IPS-18c (cell line): ENCODE data around the gene PGAP2.

Experiments used
- H3K4me3 ChIP-seq: 2 replicates; pipeline ENCODE4 v1.7.0; 2013; ENCODE audit warnings: low read depth, mild to moderate bottlenecking, low read length, moderate library complexity; ENCODE audit not compliant: insufficient read depth
- H3K9me3 ChIP-seq: one replicate; pipeline ENCODE4 v1.6.1; 2013; ENCODE audit warnings: mild to moderate bottlenecking, low read length, moderate library complexity; ENCODE audit not compliant: control insufficient read depth, insufficient read depth

PGAP2 gene

DNA sequence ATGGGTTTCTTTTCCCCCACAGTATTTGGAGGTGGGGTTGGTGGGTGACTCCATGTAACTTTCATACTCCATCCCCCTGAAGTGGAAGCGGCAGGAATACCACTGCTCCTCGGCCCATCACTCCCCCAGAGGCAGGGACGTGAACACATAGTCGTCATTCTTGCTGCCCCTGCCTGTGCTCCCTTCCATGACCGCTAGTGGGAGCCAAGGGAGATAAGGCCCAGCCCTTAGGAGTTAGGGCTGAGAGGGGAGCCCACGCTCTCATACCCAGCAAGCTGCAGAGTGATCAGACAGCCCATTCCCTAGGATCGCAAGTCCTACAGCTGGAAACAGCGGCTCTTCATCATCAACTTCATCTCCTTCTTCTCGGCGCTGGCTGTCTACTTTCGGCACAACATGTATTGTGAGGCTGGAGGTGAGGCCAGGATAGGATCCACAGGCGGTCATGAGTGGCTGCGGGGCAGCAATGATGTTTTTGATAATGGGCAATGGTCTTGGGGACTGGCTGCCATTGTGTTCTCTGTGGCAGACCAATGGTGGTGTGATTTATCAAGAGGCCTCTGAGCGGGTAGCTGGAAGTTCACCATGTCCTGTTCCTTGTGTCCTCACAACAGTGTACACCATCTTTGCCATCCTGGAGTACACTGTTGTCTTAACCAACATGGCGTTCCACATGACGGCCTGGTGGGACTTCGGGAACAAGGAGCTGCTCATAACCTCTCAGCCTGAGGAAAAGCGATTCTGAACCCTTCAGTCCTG, 16.5 kb downstream of the PGAP2 start:
- H3K9me3 ChIP-seq: no peaks in the 10 kb centered on the region
- H3K4me3 ChIP-seq: no peak overlapping the region

- no peak overlapping the region for H3K4me3 ChIP-seq
These were observed 17.3 kb downstream of the PGAP2 start for GRCh38 chr11:3825473-3826154.

DNA sequence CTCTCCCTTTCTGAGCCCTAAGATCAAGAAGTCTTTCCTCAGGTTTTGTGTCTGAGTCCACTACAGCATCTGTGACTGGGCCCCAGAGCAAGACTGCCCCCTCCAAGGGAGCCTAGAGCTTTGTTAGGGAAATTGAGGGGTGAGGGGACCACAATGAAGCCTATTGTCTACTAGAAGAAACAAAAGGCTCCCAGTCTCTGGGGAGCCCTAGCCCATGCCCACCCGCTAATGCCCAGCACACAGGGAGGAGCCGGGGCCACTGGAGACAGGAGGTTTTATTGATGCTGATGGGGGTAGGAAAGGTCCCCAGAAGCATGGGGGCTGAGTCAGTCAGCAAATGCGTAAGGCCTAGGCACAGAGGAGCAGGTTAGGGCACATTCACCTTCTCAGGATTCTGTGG, 18.4 kb downstream of the PGAP2 start:
- Histone ChIP-seq H3K4me3 (0 out of 2 replicates have a peak overlapping the region, but pooled peaks have one; percentile 3), H3K9me3 (no peaks in the 10 kb centered on the region)

More at GRCh38 chr11:3825473-3826154, 17.3 kb downstream of the PGAP2 start:
- H3K9me3 ChIP-seq: no peaks in the 10 kb centered on the region

DNA sequence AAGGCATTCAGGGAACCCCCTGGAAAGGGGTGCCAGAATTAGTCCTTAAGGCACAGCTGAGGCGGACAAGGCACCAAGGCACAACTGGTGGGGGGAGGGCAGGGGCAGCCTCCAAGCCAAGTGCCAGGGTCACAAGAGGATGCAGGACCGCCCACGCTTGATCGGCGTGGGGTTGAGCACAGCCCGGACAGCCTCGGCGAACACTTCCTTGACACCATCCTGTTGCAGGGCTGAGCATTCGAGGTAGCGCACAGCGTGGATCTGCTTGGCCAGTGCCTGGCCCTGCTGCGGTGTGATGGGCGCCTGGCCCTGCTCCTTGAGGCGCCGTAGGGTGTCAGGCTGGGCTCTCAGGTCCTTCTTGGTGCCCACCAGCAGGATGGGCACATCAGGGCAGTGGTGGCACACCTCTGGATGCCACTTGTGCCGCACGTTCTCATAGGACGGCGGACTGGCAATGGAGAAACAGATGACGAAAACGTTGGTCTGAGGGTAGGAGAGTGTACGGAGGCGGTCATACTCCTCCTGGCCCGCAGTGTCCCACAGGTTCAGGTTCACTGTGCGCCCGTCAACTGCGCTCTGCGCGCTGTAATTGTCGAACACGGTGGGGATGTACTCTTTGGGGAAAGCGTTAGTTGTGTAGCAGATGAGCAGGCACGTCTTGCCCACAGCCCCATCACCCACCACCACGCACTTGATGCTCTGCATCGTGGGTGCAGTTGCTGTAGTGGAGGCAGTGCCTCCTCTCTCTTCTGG, 19.2 kb downstream of the PGAP2 start:
- Histone ChIP-seq H3K9me3 (no peaks in the 10 kb centered on the region), H3K4me3 (no peak overlapping the region)

GRCh38 chr11:3830088-3830487, 21.7 kb downstream of the PGAP2 start:
- Histone ChIP-seq H3K4me3 (no peak overlapping the region), H3K9me3 (no peaks in the 10 kb centered on the region)

DNA sequence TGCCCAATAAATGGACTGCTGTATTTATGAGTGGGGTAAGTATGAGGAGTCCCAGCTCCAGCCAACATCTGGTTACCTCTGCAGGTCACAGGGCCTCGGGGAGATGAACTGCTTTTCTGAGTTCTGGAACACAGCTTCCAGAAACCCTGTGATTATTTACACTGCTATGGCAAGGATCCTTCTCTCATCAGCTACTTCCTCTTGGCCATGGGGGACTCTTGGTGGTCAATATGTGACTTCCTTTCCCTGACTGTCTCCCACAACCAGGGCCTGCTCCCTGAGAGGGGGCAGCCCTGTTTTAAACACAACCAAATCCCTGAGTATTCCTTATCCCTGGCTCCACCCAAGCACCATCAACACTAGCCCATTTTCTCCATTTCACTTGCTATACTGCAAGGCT, 22.4 kb downstream of the PGAP2 start:
- Histone ChIP-seq H3K4me3 (no peak overlapping the region), H3K9me3 (no peaks in the 10 kb centered on the region)

- Histone ChIP-seq H3K9me3 (no peaks in the 10 kb centered on the region), H3K4me3 (no peak overlapping the region)
These were observed 23.2 kb downstream of the PGAP2 start for GRCh38 chr11:3831378-3832239.

DNA sequence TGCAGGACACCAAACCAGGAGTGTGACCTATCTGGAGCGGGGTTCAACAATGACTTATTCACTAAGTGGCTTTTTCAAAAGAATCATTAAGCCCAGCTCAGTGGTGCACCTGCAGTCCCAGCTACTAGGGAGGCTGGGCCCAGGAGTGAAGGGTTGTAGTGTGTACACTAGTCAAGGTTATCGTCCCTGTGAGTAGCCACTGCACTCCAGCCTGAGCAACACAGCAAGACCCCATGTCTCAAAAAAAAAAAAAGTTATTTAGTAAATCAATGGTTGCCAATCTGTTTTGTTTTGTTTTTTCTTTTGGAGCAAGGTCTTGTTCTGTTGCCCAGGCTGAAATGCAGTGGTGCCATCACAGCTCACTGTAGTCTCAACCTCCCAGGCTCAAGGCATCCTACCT, 24.5 kb downstream of the PGAP2 start:
- H3K9me3 ChIP-seq: no peaks in the 10 kb centered on the region
- H3K4me3 ChIP-seq: no peak overlapping the region

- no peaks in the 10 kb centered on the region for H3K9me3 ChIP-seq
- no peak overlapping the region for H3K4me3 ChIP-seq
These were observed 25.1 kb downstream of the PGAP2 start for GRCh38 chr11:3833449-3833848.

DNA sequence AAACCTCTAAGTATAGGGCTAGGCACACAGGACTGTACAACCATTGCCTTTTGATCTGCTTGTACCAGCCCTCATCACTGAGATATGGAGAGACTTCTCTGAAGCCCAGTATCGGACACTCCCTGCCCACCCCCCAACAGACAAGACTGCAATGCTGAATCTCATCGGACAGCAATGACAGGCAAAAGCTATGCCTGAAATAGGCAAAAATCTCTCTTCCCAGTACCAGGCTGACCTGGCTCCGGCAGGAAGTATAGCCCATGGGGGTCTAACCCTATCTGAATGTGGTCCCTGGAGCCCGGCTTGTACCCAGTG, 25.9 kb downstream of the PGAP2 start:
- Histone ChIP-seq H3K4me3 (no peak overlapping the region), H3K9me3 (no peaks in the 10 kb centered on the region)

- no peaks in the 10 kb centered on the region for H3K9me3 ChIP-seq
- no peak overlapping the region for H3K4me3 ChIP-seq
These were observed 26.5 kb downstream of the PGAP2 start for GRCh38 chr11:3834664-3835461.

DNA sequence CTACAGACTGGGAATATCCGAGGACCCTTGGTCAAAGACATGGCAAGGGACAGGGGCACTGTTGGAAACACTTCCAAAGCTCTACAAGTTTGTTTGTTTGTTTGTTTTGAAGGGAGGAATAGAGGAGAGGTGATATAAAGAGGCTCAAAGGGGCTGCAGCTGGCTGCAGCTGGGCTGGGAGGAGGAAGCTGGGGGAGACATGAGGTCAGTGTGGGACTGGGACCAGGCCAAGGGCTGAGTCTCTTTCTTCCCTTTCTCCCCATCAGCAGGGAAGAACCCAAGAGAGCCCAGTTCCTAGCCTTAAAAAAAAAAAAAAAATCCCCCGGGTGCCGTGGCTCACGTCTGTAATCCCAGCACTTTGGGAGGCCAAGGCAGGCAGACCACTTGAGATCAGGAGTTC, 27.4 kb downstream of the PGAP2 start:
- no peak overlapping the region for H3K4me3 ChIP-seq

GRCh38 chr11:3836903-3837302, 28.5 kb downstream of the PGAP2 start:
- Histone ChIP-seq H3K9me3 (no peaks in the 10 kb centered on the region), H3K4me3 (no peak overlapping the region)

More for the DNA sequence above, 27.4 kb downstream of the PGAP2 start:
- H3K9me3 ChIP-seq: no peaks in the 10 kb centered on the region

DNA sequence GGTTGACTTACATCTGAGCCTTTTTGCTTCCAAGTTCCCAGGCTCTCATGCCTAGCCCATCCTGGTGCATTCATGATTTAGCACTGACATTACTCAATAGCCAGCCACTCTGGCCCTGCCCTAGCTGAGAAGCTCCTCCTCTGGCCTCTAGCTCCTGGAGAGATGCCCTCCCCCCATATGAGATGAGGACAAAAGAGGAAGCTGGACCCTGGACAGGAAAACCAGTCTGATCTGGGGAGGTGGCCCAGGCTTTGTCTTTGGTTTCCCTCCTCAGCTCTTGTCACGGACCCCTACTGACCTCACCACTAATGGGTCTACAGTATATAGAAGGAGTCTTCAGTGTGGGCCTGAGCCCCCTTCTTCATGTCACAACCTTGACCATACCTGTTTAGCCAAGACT, 29.4 kb downstream of the PGAP2 start:
- H3K4me3 ChIP-seq: no peak overlapping the region

GRCh38 chr11:3838504-3838903, 30.1 kb downstream of the PGAP2 start:
- Histone ChIP-seq H3K9me3 (no peaks in the 10 kb centered on the region), H3K4me3 (no peak overlapping the region)

More for the DNA sequence above, 29.4 kb downstream of the PGAP2 start:
- H3K9me3 ChIP-seq: no peaks in the 10 kb centered on the region

- Histone ChIP-seq H3K9me3 (no peaks in the 10 kb centered on the region), H3K4me3 (peak overlapping the region; percentile 78)
These were observed 31.9 kb downstream of the PGAP2 start for GRCh38 chr11:3840004-3840869.
